Upper lobe of right lung (tissue), 1 donor: ENCODE results near the gene APLP2. TPM values are rescaled to one million over a fixed set of nuclear protein-coding genes. Genes with fewer than 3 reads are reported as not detected.
"Not testable (repeated sequence)": the region's sequence is repeated elsewhere in the genome, so short reads cannot be mapped to it uniquely, and the experiment has no call there.

Experiments used
- ATAC-seq: fragments of 200-7000 bp; cut with Tn5 transposase; one replicate; pipeline ENCODE4 v1.9.1; 2020; ENCODE audit warnings: mild to moderate bottlenecking, moderate library complexity
- DNase-seq: peaks from one replicate; pipeline ENCODE4 v3.0.0-alpha.2; 2020
- H3K27ac ChIP-seq: fragments of 200-600 bp; one replicate; pipeline ENCODE4 v1.8.0; 2022
- H3K27me3 ChIP-seq: fragments of 200-600 bp; one replicate; pipeline ENCODE4 v1.8.0; 2022; ENCODE audit warnings: mild to moderate bottlenecking
- H3K36me3 ChIP-seq: fragments of 200-600 bp; one replicate; pipeline ENCODE4 v1.8.0; 2022
- H3K4me1 ChIP-seq: fragments of 200-600 bp; one replicate; pipeline ENCODE4 v1.8.0; 2022
- H3K4me3 ChIP-seq: fragments of 200-600 bp; one replicate; pipeline ENCODE4 v1.8.0; 2022; ENCODE audit warnings: mild to moderate bottlenecking
- H3K9me3 ChIP-seq: fragments of 200-600 bp; one replicate; pipeline ENCODE4 v1.8.0; 2022
- CTCF ChIP-seq: fragments of 200-600 bp; IDR thresholded peaks from one replicate; pipeline ENCODE4 v1.8.0; 2022; ENCODE audit warnings: antibody characterized with exemption
- intact Hi-C: fragments of 100-400 bp; cut with DNase I; formaldehyde crosslinking; loops from one replicate; pipeline ENCODE4 v1.11.0; 2022
- total RNA-seq: library from RNA; stranded (reverse); fragmentation: NEBNext Ultra II Directional; extraction: Animal tissue kit (Norgen Biotek cat#: 25700); gene quantifications from one replicate; pipeline ENCODE4 v1.2.1, GENCODE V29; 2021
- donor health status: DM: no; HTN: yes; CAD: no; lungs with severe emphysema.

APLP2 gene
- total RNA-seq, 1 donor from 2014 or later = 726 TPM

GRCh38 chr11:130188585-130189347 lies 119.1 kb downstream of the APLP2 start:
- ATAC-seq (no peak), DNase-seq (no peak)
- no peaks in the 10 kb centered on the region for H3K27me3 ChIP-seq
- no peak overlapping the region for H3K4me3 ChIP-seq
- H3K36me3 ChIP-seq = no peaks in the 10 kb centered on the region
- H3K4me1 ChIP-seq = no peaks in the 10 kb centered on the region
- intact Hi-C loops = no loop called here
- no peak overlapping the region for H3K27ac ChIP-seq
- no peaks in the 10 kb centered on the region for H3K9me3 ChIP-seq
- no peak for TF ChIP-seq CTCF

GRCh38 chr11:130189492-130190210 lies 120.0 kb downstream of the APLP2 start:
- H3K4me1 ChIP-seq = no peaks in the 10 kb centered on the region
- no peak overlapping the region for H3K27ac ChIP-seq
- H3K27me3 ChIP-seq = no peaks in the 10 kb centered on the region
- no peak overlapping the region for H3K4me3 ChIP-seq
- ATAC-seq (peak; percentile 17), DNase-seq (no peak)
- no peak for TF ChIP-seq CTCF
- intact Hi-C loops = no loop called here
- no peaks in the 10 kb centered on the region for H3K36me3 ChIP-seq
- H3K9me3 ChIP-seq = no peaks in the 10 kb centered on the region

GRCh38 chr11:130190371-130190881 lies 120.7 kb downstream of the APLP2 start:
- Histone ChIP-seq H3K4me1 (no peaks in the 10 kb centered on the region), H3K27ac (no peak overlapping the region), H3K4me3 (no peak overlapping the region), H3K36me3 (no peaks in the 10 kb centered on the region), H3K27me3 (no peaks in the 10 kb centered on the region), H3K9me3 (no peaks in the 10 kb centered on the region)
- ATAC-seq (no peak), DNase-seq (no peak)
- intact Hi-C loops = no loop called here
- no peak for TF ChIP-seq CTCF

- no peak for DNase-seq
- Histone ChIP-seq H3K27me3 (no peaks in the 10 kb centered on the region), H3K36me3 (no peaks in the 10 kb centered on the region), H3K4me1 (no peaks in the 10 kb centered on the region), H3K27ac (no peak overlapping the region), H3K9me3 (no peaks in the 10 kb centered on the region), H3K4me3 (no peak overlapping the region)
- TF ChIP-seq CTCF = no peak
- ATAC-seq = no peak
- intact Hi-C loops = no loop called here
These were observed 122.2 kb downstream of the APLP2 start for GRCh38 chr11:130191896-130192295.

- no peak for TF ChIP-seq CTCF
- Histone ChIP-seq H3K27ac (no peak overlapping the region), H3K9me3 (no peaks in the 10 kb centered on the region), H3K36me3 (no peaks in the 10 kb centered on the region), H3K4me1 (no peaks in the 10 kb centered on the region), H3K4me3 (no peak overlapping the region), H3K27me3 (no peaks in the 10 kb centered on the region)
- DNase-seq (no peak), ATAC-seq (peak; percentile 62)
- intact Hi-C loops = no loop called here
These were observed 123.2 kb downstream of the APLP2 start for GRCh38 chr11:130192845-130193267.

GRCh38 chr11:130193551-130193950 lies 123.9 kb downstream of the APLP2 start:
- ATAC-seq, DNase-seq, intact Hi-C loops, H3K27ac ChIP-seq, H3K4me1 ChIP-seq, H3K4me3 ChIP-seq, H3K27me3 ChIP-seq, H3K9me3 ChIP-seq, H3K36me3 ChIP-seq: not testable (repeated sequence)
